ENCODE results near the gene P2RY11.

P2RY11 gene

DNA sequence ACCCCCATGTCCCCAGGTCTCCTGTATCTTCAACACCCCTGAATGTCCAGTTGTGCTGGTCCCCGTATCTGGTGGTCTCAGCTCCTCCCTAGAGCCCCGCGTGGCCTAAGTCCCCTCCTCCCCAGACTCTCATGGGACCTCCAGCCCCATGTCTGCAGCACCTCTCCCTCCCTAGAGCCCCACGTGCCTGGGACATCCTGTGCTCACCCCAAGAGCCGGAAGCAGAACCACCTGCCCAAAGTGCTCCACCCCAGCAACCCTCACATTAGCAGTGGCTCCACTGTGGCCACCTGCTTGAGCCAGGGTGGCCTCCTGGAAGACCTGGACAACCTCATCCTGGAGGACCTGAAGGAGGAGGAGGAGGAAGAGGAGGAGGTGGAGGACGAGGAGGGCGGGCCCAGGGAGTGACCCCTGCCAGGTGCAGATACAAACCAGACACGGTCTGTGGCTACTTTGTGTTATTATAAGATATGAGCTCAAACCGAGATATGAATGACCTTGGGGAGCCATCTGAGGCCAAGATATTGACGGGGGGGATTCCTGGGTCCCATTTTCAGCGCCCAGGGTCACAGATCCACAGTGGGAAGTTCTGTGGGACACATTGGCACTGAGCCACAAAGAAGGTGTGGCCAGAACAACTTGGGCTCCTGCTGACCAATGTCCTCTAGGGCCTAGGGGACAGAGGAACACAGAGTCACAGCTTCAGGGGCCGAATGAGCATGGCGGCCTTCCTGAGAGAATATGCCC lies 19.4 kb upstream of the P2RY11 start (continued):
- TF ChIP-seq, protein P1, sequence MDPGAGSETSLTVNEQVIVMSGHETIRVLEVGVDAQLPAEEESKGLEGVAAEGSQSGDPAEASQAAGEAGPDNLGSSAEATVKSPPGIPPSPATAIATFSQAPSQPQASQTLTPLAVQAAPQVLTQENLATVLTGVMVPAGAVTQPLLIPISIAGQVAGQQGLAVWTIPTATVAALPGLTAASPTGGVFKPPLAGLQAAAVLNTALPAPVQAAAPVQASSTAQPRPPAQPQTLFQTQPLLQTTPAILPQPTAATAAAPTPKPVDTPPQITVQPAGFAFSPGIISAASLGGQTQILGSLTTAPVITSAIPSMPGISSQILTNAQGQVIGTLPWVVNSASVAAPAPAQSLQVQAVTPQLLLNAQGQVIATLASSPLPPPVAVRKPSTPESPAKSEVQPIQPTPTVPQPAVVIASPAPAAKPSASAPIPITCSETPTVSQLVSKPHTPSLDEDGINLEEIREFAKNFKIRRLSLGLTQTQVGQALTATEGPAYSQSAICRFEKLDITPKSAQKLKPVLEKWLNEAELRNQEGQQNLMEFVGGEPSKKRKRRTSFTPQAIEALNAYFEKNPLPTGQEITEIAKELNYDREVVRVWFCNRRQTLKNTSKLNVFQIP (CRISPR knock-in tag; IDR thresholded peaks at IDR 0.05; ENCODE audit: borderline replicate concordance, low read depth): no peak
- TF ChIP-seq PPARA (CRISPR knock-in tag; IDR thresholded peaks at IDR 0.05; ENCODE audit: borderline replicate concordance) (no peak), SNAI2 (CRISPR knock-in tag; IDR thresholded peaks at IDR 0.05) (no peak)
- TF ChIP-seq, protein P2, sequence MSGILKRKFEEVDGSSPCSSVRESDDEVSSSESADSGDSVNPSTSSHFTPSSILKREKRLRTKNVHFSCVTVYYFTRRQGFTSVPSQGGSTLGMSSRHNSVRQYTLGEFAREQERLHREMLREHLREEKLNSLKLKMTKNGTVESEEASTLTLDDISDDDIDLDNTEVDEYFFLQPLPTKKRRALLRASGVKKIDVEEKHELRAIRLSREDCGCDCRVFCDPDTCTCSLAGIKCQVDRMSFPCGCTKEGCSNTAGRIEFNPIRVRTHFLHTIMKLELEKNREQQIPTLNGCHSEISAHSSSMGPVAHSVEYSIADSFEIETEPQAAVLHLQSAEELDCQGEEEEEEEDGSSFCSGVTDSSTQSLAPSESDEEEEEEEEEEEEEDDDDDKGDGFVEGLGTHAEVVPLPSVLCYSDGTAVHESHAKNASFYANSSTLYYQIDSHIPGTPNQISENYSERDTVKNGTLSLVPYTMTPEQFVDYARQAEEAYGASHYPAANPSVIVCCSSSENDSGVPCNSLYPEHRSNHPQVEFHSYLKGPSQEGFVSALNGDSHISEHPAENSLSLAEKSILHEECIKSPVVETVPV (CRISPR knock-in tag; IDR thresholded peaks at IDR 0.05): no peak

DNA sequence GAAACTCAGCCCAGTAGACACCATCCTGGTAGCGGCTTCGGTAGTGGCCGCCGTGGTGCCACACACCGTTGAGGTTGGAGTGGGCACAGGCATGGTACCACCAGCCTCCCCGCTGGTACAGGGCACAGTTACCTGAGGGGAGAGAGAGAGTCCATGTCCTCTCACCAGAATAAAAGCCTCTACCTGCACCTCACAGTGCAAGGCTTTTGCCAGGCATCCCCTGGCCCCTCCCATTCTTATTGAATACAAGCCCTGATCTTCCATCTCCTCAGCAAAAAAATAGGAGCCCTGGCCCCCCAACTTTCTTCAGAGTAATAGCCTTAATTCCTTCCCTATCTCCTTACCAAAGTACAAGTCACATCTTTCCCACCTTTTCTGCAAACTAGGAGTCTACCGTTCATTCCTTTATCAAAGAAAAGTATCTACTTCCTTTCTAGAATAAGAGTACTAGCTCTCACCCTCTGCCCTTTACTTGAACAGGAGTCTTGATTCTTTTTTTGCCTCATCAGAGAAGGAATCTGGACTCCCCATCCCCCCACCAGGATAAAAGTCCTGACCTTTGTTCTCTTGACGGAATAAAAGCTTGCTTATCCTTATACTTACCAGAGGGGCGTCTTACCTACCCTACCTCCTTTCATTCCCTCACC lies 18.7 kb upstream of the P2RY11 start:
- TF ChIP-seq ZNF70 (CRISPR knock-in tag; IDR thresholded peaks at IDR 0.05) (no peak), ARNTL (CRISPR knock-in tag; IDR thresholded peaks at IDR 0.05; ENCODE audit: borderline replicate concordance, low read depth) (no peak), BACH2 (CRISPR knock-in tag; IDR thresholded peaks at IDR 0.05; ENCODE audit: borderline replicate concordance) (no peak), ZC3H10 (CRISPR knock-in tag; IDR thresholded peaks at IDR 0.05) (no peak), ISL1 (CRISPR knock-in tag; IDR thresholded peaks at IDR 0.05) (no peak)
- TF ChIP-seq, protein P2 (CRISPR knock-in tag; IDR thresholded peaks at IDR 0.05): no peak
- no peak for ATAC-seq

DNA sequence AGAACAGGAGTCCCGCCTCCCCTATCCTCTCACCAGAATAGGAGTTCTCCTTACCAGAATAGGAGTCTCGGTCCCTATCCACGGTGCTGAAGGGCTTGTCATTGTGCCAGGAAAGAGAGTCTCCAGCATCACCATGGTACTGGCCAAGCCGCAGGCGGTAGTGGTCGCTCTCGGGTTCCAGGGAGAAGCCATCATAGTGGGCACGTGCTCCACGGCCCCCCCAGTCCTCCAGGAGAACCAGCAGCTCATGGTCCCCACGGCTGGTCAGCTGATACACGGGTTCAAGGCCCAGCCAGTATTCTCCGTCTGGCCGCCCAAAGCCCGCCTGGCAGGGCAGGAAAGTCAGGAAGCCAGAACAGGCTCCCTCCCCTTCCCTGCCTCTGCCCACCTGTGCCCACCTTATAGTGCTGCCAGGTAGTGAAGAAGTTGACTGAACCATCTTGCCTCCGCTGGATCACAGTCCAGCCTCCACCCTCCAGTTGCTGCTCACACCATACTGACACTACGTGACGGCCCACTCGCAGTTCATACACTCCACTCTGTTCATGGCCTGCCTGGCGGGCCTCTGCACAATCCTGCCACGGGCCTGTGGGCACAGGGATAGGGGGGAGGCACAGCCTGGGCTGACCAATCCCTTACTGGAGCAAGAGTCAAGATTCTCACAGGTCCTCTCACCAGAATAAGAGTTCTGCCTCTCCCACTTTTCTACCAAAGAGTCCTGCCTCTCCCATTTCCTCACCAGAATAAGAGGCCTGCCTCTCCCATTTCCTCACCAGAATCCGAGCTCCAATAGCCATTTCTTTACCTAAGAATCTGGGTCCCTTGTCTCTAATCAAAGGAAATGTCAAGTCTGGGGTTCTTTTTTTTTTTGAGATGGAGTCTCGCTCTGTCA lies 18.0 kb upstream of the P2RY11 start:
- TF ChIP-seq CSDC2 (CRISPR knock-in tag; IDR thresholded peaks at IDR 0.05) (no peak), ZFP30 (CRISPR knock-in tag; IDR thresholded peaks at IDR 0.05) (no peak), TCF4 (CRISPR knock-in tag; IDR thresholded peaks at IDR 0.05; ENCODE audit: borderline replicate concordance) (no peak), RARB (CRISPR knock-in tag; IDR thresholded peaks at IDR 0.05) (no peak), ESRRG (CRISPR knock-in tag; IDR thresholded peaks at IDR 0.05) (no peak), ZNF8 (CRISPR knock-in tag; IDR thresholded peaks at IDR 0.05) (no peak), ARNTL (CRISPR knock-in tag; IDR thresholded peaks at IDR 0.05; ENCODE audit: borderline replicate concordance, low read depth) (no peak), GLIS3 (CRISPR knock-in tag; IDR thresholded peaks at IDR 0.05) (no peak), BACH2 (CRISPR knock-in tag; IDR thresholded peaks at IDR 0.05; ENCODE audit: borderline replicate concordance) (no peak), ISL1 (CRISPR knock-in tag; IDR thresholded peaks at IDR 0.05) (no peak), TOX (CRISPR knock-in tag; IDR thresholded peaks at IDR 0.05; ENCODE audit: borderline replicate concordance) (no peak)
- TF ChIP-seq, protein P3, sequence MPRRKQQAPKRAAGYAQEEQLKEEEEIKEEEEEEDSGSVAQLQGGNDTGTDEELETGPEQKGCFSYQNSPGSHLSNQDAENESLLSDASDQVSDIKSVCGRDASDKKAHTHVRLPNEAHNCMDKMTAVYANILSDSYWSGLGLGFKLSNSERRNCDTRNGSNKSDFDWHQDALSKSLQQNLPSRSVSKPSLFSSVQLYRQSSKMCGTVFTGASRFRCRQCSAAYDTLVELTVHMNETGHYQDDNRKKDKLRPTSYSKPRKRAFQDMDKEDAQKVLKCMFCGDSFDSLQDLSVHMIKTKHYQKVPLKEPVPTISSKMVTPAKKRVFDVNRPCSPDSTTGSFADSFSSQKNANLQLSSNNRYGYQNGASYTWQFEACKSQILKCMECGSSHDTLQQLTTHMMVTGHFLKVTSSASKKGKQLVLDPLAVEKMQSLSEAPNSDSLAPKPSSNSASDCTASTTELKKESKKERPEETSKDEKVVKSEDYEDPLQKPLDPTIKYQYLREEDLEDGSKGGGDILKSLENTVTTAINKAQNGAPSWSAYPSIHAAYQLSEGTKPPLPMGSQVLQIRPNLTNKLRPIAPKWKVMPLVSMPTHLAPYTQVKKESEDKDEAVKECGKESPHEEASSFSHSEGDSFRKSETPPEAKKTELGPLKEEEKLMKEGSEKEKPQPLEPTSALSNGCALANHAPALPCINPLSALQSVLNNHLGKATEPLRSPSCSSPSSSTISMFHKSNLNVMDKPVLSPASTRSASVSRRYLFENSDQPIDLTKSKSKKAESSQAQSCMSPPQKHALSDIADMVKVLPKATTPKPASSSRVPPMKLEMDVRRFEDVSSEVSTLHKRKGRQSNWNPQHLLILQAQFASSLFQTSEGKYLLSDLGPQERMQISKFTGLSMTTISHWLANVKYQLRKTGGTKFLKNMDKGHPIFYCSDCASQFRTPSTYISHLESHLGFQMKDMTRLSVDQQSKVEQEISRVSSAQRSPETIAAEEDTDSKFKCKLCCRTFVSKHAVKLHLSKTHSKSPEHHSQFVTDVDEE (CRISPR knock-in tag; IDR thresholded peaks at IDR 0.05): no peak
- TF ChIP-seq, protein P4, sequence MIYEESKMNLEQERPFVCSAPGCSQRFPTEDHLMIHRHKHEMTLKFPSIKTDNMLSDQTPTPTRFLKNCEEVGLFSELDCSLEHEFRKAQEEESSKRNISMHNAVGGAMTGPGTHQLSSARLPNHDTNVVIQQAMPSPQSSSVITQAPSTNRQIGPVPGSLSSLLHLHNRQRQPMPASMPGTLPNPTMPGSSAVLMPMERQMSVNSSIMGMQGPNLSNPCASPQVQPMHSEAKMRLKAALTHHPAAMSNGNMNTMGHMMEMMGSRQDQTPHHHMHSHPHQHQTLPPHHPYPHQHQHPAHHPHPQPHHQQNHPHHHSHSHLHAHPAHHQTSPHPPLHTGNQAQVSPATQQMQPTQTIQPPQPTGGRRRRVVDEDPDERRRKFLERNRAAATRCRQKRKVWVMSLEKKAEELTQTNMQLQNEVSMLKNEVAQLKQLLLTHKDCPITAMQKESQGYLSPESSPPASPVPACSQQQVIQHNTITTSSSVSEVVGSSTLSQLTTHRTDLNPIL (CRISPR knock-in tag; IDR thresholded peaks at IDR 0.05; ENCODE audit: low read depth): no peak
- TF ChIP-seq, protein P2 (CRISPR knock-in tag; IDR thresholded peaks at IDR 0.05): no peak

More for the DNA sequence above, 18.0 kb upstream of the P2RY11 start:
- ATAC-seq: no peak
